Parathyroid adenoma (tissue), 2 donors: ENCODE results near the gene ZNF320.
A peak's percentile ranks its signal among the peaks of the same experiment; 100 is the strongest.
"Not testable (repeated sequence)": the region's sequence is repeated elsewhere in the genome, so short reads cannot be mapped to it uniquely, and the experiment has no call there.

Experiments used
- H2AFZ ChIP-seq: fragments of 300-600 bp; sonication (generic); one replicate; pipeline ENCODE4 v1.7.0; 2017; ENCODE audit warnings: antibody characterized with exemption, mild to moderate bottlenecking
- H3K27ac ChIP-seq: fragments of 300-600 bp; sonication (generic); one replicate; pipeline ENCODE4 v1.7.0; 2017
- H3K27me3 ChIP-seq: fragments of 300-600 bp; sonication (generic); one replicate; pipeline ENCODE4 v1.7.0; 2017; ENCODE audit warnings: low read length; ENCODE audit not compliant: control insufficient read depth, insufficient read depth
- H3K36me3 ChIP-seq: fragments of 300-600 bp; sonication (generic); one replicate; pipeline ENCODE4 v1.7.0; 2017; ENCODE audit warnings: low read length; ENCODE audit not compliant: control insufficient read depth, insufficient read depth
- H3K4me1 ChIP-seq: fragments of 300-600 bp; sonication (generic); one replicate; pipeline ENCODE4 v1.7.0; 2017; ENCODE audit warnings: control low read depth
- H3K4me2 ChIP-seq: fragments of 300-600 bp; sonication (generic); one replicate; pipeline ENCODE4 v1.7.0; 2017; ENCODE audit warnings: low read length
- H3K4me3 ChIP-seq: fragments of 300-600 bp; sonication (generic); one replicate; pipeline ENCODE4 v1.7.0; 2017; ENCODE audit warnings: low read depth, low read length
- H3K79me2 ChIP-seq: fragments of 300-600 bp; sonication (generic); one replicate; pipeline ENCODE4 v1.7.0; 2017; ENCODE audit warnings: control low read depth
- H3K9ac ChIP-seq: fragments of 300-600 bp; sonication (generic); one replicate; pipeline ENCODE4 v1.7.0; 2017; ENCODE audit warnings: mild to moderate bottlenecking
- H3K9me3 ChIP-seq: fragments of 300-600 bp; sonication (generic); one replicate; pipeline ENCODE4 v1.7.0; 2017; ENCODE audit warnings: low read length; ENCODE audit not compliant: control insufficient read depth
- CTCF ChIP-seq: fragments of 300-600 bp; sonication (generic); IDR thresholded peaks from one replicate; pipeline ENCODE4 v1.7.0; 2017; ENCODE audit warnings: antibody characterized with exemption, mild to moderate bottlenecking
- donor health status: primary hyperparathyroidism.

The ZNF320 gene

GRCh38 chr19:52897138-52897935 lies at the start of gene ZNF320:
TSS of gene ZNF320 (minus strand) at chr19:52897635. CDS start at chr19:52890255, 7,380 bp downstream.
- TF ChIP-seq CTCF: no peak
- peak within 1 kb of the TSS; percentile 88 for H3K4me2 ChIP-seq
- no peaks in the 10 kb centered on the region for H3K79me2 ChIP-seq
- no peaks in the 10 kb centered on the region for H3K36me3 ChIP-seq
- peak within 1 kb of the TSS; percentile 59 for H3K27ac ChIP-seq
- H3K4me3 ChIP-seq: peak within 1 kb of the TSS; percentile 91
- peak within 1 kb of the TSS; percentile 68 for H2AFZ ChIP-seq
- H3K9me3 ChIP-seq: no peaks in the 10 kb centered on the region
- H3K27me3 ChIP-seq: no peaks in the 10 kb centered on the region
- H3K9ac ChIP-seq: no peak within 1 kb of the TSS
- H3K4me1 ChIP-seq: no peaks in the 10 kb centered on the region

- H3K27ac ChIP-seq: no peak overlapping the region
- peaks cover 5% of the 10 kb centered on the region for H3K36me3 ChIP-seq
- no peak overlapping the region for H3K4me2 ChIP-seq
- no peak overlapping the region for H2AFZ ChIP-seq
- H3K79me2 ChIP-seq: no peaks in the 10 kb centered on the region
- H3K4me3 ChIP-seq: no peak overlapping the region
- TF ChIP-seq CTCF: no peak
- H3K9me3 ChIP-seq: no peaks in the 10 kb centered on the region
- no peaks in the 10 kb centered on the region for H3K27me3 ChIP-seq
- no peak overlapping the region for H3K9ac ChIP-seq
- no peaks in the 10 kb centered on the region for H3K4me1 ChIP-seq
Measured at GRCh38 chr19:52946322-52947310, 49.2 kb upstream of the ZNF320 start.

- Histone ChIP-seq H3K9ac (no peak overlapping the region), H3K4me1 (no peaks in the 10 kb centered on the region), H3K36me3 (peaks cover 5% of the 10 kb centered on the region), H3K9me3 (no peaks in the 10 kb centered on the region), H3K4me3 (no peak overlapping the region), H3K4me2 (no peak overlapping the region), H3K27me3 (no peaks in the 10 kb centered on the region), H3K27ac (no peak overlapping the region), H2AFZ (no peak overlapping the region), H3K79me2 (no peaks in the 10 kb centered on the region)
- no peak for TF ChIP-seq CTCF
Measured at GRCh38 chr19:52945652-52946321, 48.4 kb upstream of the ZNF320 start.

DNA sequence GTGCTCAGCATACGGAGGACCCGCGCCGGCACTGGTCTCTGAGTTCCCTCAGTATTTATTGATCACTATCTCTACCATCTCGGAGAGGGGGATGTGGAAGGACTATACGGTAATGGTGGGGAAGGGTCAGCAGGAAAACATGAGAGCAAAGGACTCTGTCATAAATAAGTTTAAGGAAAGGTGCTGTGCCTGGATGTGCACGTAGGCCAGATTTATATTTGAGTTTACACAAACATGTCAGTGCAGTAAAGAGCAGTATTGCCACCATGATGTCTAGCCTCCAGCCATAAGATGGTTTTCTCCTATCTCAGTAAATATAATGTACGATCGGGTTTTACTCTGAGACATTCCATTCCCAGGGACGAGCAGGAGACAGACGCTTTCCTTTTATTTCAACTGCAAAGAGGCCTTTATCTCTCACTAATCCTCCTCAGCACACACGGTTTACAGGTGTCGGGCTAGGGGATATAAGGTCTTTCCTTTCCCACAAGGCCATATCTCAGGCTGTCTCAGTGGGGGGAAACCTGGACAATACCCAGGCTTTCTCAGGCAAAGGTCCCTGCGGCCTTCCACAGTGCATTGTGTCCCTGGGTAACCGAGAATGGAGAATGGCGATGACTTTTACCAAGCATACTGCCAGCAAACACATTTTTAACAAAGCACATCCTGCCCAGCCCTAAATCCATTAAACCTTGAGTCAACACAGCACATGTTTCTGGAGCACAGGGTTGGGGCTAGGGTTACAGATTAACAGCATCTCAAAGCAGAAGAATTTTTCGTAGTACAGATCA lies 47.5 kb upstream of the ZNF320 start:
- H3K9me3 ChIP-seq, H3K4me3 ChIP-seq, H2AFZ ChIP-seq, H3K79me2 ChIP-seq, H3K36me3 ChIP-seq, H3K27ac ChIP-seq, H3K4me2 ChIP-seq, H3K27me3 ChIP-seq, H3K4me1 ChIP-seq, H3K9ac ChIP-seq: not testable (repeated sequence)
